Cerebellar cortex (tissue), 1 donor: ENCODE measurements around the gene GPNMB.
"Not testable (repeated sequence)": the region's sequence is repeated elsewhere in the genome, so short reads cannot be mapped to it uniquely, and the experiment has no call there.

Experiments used
- DNase-seq: peaks from one replicate; pipeline ENCODE4 v3.0.0-alpha.2; 2015; ENCODE audit warnings: low spot score

Gene GPNMB

GRCh38 chr7:23306936-23307521, 60.5 kb downstream of the GPNMB start:
- DNase-seq = no peak

- DNase-seq = no peak
These were observed 62.2 kb downstream of the GPNMB start for GRCh38 chr7:23308754-23309153.

GRCh38 chr7:23312141-23312540, 65.6 kb downstream of the GPNMB start:
- not testable (repeated sequence) for DNase-seq

GRCh38 chr7:23315366-23315765, 68.8 kb downstream of the GPNMB start:
- no peak for DNase-seq
